DMS 273 (cell line): ENCODE results near the gene FCHSD1.

Experiments
- DNase-seq: peaks from one replicate; lab custom pipeline; 2025; ENCODE audit not compliant: unreplicated experiment; lab: John Stamatoyannopoulos, UW

The FCHSD1 gene

DNA sequence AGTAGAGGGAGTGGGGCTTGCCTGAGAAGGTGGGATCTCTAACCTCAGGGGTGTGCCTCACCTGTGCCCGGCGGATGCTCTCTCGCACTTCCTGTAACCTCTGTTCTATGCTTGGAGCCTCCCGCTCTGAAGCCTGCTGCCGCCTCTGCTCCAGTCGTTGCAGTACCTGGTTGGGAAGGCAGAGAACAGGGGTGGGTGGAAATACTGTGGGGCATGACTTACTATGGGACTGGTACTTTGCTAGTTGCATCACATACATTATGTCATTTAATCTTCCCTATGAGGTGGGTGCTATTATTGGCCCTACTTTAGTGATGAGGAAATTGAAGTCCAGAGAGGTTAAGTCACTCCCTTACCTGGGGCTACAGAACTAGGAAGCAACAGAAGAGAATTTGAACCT is 5.2 kb downstream of the FCHSD1 start:
- DNase-seq, result no peak

DNA sequence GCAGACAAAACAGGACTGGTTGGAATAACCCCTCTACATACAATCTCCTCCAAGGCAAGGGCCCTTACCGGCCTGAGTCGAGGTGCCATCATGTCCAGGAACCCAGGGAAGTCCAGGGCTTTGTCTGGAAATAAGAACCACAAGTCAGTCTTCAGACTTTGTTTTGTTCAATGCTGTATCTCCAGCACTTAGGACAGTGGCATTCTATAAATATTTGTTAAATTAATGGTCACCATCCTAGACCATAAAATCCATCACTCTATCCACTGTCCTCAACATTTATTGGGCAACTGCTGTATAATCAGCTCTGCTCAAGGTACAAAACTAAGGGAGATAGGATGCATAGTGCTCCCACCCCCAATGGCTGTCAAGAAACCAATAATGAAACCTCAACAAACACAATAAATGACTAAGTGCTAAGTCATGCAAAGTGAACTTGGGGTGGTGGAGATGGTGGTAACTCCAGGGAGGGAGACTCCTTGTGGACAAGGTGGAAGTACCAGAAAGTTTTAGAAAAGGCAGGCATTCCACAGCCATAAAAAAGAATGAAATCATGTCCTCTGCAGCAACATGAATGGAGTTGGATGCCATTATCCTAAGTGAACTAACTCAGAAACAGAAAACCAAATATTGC is 9.5 kb downstream of the FCHSD1 start:
- peak; percentile 29 for DNase-seq

DNA sequence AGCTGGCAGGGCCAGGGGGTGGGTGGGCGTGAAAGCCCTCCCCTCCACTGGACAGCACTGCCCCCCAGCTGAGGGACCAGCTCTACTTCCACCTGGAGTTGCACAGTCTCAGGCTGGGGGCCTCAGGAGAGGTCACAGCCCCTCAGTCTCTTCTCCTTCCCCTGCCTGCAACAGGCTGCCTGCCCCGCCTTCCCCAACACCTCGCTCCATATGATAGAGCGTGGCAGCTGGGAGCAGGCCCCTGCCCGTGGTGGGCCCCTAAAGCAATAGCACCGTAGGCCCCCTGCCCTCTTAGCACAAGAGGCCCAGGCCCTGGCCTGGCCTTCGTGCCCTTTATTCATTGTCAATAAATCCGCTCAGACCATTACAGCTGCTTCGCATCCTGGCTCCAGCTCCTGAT is 10.5 kb downstream of the FCHSD1 start:
- no peak for DNase-seq

DNA sequence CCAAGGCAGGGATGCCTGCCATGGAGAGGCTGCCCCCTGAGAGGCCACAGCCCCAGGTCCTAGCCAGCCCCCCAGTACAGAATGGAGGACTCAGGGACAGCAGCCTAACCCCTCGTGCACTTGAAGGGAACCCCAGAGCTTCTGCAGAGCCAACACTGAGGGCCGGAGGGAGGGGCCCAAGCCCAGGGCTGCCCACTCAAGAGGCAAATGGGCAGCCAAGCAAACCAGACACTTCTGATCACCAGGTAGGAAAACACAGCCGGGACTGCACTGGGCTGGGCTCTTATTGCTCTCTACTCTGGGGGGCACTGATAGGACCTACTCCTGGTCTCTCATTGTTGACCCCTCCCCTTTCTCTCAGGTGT is 11.2 kb downstream of the FCHSD1 start:
- DNase-seq, result no peak

DNA sequence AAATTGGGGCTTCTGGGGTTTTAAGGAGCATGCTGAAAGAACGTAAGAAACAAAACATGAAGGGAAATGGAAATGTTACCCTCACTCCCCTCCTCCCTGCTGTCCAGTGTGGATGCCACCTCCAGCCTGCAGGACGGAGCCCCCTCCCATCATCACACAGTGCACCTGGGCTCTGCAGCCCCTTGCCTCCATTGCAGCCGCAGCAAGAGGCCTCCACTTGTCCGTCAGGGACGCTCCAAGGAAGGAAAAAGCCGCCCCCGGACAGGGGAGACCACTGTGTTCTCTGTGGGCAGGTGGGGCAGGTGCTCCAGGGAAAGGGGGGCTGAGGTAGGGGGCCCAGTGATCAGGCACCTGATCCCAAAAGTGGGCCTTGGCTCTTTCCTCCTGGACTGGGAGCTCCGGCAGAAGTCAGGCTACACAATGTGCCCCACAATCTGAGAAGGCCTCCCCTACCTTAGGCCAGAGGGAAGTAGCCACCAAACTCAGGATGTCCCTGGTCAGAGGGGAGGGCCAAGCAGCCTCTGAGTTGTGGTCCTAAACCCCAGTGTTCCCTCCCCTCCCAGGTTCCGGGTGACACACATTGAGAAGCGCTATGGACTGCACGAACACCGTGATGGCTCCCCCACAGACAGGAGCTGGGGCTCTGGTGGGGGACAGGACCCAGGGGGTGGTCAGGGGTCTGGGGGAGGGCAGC is 11.7 kb downstream of the FCHSD1 start:
- no peak for DNase-seq

DNA sequence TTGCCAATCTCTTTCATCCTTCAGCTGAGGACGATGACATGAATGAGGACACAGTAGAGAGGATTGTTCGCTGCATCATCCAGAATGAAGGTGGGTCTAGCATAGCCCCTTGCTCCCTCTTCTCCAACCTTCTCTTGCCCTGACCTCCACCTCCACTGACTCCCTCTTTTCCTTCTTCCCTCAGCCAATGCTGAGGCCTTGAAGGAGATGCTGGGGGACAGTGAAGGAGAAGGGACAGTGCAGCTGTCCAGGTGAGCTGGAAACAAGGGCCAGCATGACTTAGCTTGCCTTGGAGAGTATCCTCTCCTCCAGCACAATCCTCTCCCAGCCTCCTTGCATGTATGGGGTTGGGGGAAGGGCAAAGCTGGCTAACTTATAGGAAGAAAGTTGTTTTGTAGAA is 12.4 kb downstream of the FCHSD1 start:
- DNase-seq, result no peak

DNA sequence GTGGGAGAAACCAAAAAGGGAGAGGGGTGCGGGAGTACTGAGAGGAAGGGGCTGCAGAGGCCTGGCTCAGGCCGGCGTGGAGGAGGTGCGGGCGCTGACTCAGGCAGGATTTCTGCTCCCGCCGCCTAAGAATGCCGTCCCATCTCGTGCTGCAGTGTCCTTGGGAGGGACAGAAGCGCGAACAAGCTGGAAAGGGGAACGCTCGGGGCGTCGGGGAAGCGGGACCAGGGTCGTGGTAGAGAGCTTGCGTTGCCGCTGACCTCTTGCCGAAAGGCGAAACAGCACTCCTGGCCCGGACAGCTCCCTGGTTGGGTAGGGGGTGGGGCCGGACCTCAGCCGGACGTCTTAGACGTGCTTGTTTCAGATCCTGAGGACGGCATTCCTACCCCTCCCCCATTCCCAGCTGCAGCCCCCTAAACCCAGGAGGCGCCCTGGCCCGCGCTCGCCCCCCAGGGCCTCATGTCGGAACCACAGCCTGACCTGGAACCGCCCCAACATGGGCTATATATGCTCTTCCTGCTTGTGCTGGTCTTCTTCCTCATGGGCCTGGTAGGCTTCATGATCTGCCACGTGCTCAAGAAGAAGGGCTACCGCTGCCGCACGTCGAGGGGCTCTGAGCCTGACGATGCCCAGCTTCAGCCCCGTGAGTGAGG is 13.3 kb downstream of the FCHSD1 start:
- peak; percentile 54 for DNase-seq

DNA sequence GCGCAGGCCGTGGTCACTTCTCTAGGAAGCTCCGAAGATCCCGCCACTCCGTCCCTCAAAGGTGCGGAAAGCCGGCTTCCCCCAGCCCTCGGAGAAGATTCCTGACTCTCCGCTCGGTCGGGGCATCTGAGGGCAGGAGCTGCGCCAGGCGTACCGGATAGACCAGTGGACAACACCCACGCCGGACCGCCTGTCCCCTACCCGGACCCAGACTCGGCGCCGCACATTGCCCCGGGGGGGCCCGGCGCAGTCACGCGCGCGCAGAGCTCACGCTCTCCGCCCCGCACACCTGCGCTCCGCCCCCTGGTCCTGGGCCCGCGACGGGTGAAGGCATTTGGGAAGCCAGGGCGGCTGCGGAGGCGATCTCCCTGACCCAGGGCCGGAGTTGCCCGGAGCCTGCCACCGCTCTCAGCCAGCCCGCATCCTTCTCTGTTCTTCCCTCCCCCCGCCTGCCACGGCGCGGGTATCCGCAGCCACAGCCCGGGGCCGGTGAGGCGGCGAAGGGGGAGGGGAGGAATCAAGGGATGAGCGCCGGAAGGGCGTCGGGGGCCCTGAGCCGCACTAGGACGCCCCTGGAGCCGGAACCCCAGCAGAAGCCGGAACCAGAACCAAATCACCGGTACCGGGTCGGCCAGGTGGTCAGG is 14.0 kb downstream of the FCHSD1 start:
- peak; percentile 73 for DNase-seq

DNA sequence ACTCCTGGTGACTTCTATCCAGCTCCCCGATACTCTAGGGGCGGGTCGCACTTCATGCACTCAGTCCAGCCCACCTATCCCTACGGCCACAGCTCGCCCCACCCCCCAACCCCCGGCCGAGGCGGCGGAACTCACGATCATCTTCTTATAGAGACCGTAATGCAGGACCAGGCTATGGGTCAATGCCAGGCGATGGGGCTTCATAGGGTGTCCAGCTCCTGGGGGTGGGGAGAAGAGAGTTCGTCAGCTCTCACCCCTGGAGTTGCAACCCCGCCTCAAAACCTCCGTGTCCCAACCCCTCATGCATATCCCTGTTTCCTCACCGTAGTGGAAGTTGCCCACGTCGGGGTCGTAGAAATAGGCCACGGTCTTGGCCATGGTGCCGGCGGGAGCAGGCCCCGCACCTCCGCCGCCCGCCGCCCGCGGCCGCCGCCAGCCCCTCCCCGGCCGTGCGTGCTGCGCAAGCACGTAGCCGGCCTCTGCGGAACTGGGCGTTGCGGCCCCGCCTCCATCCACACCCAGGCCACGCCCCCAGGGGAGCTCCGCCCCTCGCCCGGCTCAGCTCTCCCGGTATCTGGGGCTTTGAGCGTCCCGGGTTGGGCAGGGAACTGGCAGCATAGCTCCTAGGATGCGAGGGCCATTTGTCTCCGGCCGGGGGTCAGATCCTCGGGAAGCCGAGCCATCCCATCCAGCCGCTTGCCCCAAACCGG is 14.7 kb downstream of the FCHSD1 start, which contains the start of the genes HDAC3 and RELL2:
HDAC3 (minus strand) TSS at position 437 of the 710 bp plus-strand sequence; CDS start at position 378, 59 bp downstream.
RELL2 (plus strand) TSS at position 585 of the 710 bp plus-strand sequence. CDS start 1,229 bp downstream, outside the sequence.
- peak; percentile 95 for DNase-seq

DNA sequence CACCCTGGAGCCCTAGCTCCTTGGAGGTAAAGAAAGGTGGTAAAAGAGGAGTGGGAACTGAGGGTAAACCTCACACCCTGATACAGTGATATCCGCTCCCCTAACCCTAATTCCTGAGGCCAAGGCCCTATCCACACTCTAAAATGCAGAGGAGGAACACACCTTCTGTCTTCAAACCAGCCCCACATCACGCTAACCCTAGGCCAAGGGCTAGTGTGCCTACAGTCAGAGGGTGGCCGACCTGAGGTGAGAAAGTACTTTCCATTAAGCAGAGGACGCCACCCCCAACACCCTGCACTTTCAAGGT is 15.2 kb downstream of the FCHSD1 start:
- no peak for DNase-seq

DNA sequence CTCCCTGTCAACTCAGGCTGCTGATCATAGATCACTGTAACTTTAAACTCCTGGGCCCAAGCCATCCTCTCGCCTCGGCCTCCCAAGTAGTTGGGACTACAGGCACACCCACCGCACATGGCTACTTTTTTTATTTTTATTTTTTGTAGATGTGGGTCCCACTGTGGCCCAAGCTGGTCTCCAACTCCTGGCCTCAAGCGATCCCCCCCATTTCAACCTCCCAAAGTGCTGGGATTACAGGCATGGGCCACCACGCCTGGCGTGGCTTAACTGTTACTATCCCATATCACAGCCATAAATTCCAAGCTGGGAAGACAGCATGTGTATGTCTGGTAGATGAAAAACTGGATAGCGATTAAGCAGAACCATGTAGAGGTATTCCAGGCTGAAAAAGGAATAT is 15.6 kb downstream of the FCHSD1 start:
- DNase-seq, result no peak

DNA sequence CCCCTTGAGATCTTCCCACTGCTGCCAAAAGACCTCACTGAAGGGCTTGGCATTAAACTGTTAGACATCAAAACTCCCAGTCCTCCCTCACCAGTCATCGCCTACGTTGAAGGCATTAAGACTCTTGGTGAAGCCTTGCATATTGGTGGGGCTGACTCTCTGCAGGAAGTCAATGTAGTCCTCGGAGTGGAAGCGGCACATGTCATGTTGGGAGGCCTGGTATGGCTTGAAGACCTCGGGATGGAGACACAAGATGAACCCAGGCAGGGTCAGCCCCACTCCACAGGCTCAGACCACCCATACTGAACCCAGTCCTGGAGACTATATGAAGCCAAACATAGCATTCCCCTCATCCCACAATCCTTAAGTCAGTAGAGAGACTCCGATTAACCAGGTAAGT is 16.5 kb downstream of the FCHSD1 start:
- DNase-seq, result no peak

DNA sequence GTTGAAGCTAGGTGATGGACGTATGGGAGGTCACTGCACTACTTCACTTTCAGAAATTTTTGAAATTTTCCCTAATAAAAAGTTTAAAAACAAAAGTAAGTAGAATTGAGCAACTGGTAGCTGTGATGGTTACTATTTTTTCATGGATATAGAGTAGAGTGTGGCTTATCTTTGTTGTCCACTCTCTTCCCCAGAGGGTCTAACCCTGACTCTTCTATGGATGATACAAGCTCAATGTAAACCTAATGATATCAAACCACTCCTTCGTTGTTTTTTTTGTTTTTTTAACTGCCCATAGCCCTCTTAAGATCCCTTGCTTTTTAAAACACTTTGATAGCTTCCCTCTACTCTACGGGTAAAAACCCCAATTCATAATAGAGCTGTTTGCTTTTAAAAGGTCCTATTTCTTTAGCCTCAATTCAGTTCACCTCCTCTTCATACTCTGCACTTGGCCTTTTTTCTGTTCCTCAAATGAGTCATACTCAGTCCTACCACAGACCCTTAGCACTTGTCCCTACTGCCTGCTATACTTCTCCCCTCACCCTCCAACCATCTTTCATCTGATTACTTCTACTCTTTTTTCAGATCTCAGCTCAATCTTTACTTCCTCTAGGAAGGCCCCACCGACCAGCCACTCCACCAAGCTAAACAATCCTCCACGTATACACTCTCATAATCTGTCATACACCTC is 17.2 kb downstream of the FCHSD1 start:
- DNase-seq, result no peak

DNA sequence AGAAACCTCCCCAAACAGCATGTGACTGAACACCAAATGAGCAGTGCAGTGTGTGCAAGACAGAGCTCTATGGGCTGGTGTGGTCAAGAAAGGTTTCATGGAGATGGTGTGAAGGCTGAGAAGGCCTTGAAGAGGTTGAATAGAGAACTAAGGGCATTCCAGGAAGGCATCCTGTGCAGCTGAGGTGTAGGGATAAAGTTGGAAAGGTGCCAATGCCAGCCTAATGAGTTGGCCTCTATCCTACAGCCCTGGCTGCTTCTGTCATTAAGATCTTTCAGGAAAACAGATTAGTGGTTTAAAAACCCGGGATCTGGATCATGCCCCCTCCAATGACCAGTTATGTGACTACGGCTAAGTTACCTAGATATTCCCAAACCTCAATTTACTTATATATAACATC is 18.6 kb downstream of the FCHSD1 start:
- peak; percentile 39 for DNase-seq

DNA sequence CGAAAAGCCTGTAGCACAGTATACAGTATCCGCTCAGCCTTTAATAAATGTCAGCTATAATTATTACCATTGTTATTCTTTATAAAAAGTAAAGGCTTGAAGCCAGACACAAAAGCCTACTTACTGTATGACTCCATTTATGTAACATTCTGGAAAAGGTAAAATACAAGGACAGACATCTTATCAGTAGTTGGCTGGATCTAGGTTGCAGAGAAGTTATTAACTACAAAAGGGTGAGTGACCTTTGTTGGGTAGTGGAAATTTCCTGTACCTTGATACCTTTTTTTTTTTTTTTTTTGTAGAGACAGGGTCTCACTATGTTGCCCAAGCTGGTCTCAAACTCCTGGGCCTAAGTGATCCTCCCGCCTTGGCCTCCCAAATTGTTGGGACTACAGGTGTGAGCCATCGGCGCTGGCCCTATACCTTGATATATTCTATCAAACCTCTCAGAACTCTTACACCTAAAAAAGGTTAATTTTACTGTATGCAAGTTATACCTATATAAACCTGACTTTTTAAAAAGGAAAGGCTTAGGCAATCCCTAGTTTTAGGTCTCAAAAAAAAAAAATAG is 20.6 kb downstream of the FCHSD1 start:
- DNase-seq, result no peak

DNA sequence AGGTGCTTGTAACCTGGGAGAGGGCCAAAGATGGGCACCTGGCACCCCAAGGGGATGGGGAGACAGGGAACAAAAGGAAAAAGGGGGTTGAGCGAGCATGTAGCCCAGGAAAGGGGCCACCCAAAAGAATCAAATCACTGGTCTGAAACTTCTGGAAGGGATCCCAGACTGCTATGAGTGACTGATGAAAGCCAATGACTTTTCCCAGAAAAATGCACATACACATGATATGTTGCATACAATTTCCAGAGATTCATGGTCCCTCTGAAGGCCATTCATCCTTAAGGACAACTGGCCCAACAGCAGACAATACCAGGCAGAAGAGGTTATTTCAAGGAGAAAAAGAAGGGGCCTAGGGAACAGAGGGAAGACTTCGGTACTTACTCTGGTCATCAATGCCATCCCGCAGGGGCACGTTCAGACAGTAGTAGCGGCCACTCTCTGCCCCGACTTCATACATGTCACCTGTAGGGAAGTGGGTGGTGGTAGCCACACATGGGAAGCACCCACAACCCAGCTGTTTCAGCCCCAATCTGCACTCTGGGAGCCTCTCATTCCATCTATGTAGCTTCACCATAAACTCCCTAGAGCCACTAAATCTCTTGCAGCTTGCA is 22.9 kb downstream of the FCHSD1 start:
- no peak for DNase-seq

DNA sequence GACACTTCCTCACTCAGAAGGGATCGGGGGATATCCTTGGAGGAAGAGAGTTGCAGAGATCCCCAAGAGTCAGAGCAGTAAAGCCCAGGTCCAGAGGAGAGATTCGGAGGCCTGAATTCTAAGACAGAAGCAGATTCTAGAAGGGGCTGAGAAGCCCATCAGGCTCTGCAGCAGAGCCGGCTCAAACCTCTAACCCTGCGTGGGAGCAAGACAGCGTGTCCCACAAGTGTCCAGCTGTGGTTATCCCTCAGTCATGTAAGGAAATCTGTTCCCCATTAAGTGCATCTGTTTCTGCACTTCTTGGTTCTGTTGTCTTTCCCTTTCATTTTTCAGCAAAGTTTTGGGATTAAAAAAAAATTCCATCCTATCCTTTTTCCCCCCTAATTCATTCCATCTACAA is 27.6 kb downstream of the FCHSD1 start:
- no peak for DNase-seq

DNA sequence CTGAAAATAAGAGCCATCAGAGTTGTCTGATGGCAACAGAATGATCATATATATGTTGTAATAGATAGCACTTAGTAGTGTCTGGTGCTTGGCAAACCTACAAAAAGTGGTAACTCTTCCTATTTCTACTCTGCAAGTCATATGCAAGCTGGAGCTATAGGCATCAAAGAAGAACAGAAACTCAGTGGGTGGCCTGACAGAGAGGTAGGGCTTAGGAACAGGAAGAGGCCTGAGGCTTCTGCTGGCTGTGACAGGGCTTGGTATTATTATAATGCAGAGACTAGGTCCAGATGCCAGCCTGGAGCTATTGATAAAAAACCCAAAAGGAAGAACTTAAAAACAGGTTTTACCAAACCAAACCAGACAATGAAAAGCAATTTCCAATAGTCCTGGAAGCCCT is 28.0 kb downstream of the FCHSD1 start:
- DNase-seq, result no peak

DNA sequence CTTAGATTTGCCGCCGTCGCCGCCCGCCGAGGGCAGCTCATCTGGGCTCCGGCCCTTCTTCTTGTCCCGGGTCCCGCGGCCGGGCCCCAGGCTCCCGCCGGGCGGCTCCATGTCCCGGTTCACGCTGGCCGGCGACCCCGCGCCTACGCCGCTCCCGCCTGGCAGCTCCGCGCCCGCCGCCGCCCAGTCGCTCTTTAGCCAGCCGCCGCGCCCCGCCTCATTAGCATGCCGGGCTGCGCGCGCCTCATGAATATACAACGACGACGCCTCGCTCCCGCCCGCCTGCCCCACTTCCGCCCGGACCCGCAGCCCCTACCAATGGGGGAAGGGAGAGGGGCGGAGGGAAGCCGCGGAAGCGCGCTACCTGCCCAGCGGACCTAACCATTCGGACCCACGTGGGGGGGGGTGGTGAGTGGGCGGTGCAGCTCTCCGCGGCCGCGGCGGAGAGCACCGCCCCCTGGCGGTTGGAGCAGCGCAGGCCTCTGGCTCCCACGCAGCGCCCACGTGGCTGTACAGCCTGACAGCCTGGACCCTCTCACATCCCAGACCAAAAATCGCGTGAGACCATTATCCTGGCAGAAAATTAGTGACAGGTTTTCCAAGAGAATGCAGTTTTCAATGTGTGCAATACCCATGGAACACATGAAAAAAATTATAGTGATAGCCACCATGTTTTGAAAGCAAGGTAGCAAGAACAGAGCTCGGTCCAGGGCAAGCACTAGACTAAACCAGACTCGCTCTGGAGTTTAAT is 32.2 kb downstream of the FCHSD1 start, which contains the start of gene DIAPH1:
DIAPH1 (minus strand) TSS at position 197 of the 751 bp plus-strand sequence; CDS start at position 111, 86 bp downstream.
- DNase-seq, result peak; percentile 99
